Endothelial cell of umbilical vein (primary cell): Measurements from ENCODE around the gene DTWD2. TPM values are rescaled to one million over a fixed set of nuclear protein-coding genes. Genes with fewer than 3 reads are reported as not detected.

Experiments used
- BruUV-seq: library from RNA; stranded (reverse); fragments of 400-500 nt; replicated peaks from 2 replicates; lab custom pipeline; 2021; lab: Mats Ljungman, UMichigan
- CTCF ChIA-PET: fragments of 300-600, 350-600 bp; sonication (Branson Sonifier 250); formaldehyde crosslinking; loops from one replicate; lab custom pipeline; 2021; ENCODE audit warnings: antibody characterized with exemption, inconsistent platforms; lab: Charles Lee
- POLR2A ChIA-PET: fragments of 300-600, 350-600 bp; sonication (Branson Sonifier 250); formaldehyde crosslinking; loops from one replicate; lab custom pipeline; 2021; ENCODE audit warnings: antibody characterized with exemption, inconsistent platforms; lab: Charles Lee
- DNase-seq: peaks from one replicate; pipeline ENCODE4 v3.0.0-alpha.2; 2011; ENCODE audit warnings: low read depth, low spot score
- FAIRE-seq: peaks from 2 replicates; lab custom pipeline; 2011; peaks lifted over from hg19 to GRCh38; lab: Jason Lieb, UNC
- H2AFZ ChIP-seq: 2 replicates; pipeline ENCODE4 v1.6.0; 2012; ENCODE audit warnings: low read depth, low read length, control low read depth, inconsistent platforms
- H3K27ac ChIP-seq: 2 replicates; pipeline ENCODE4 v1.5.1; 2011; ENCODE audit warnings: low read depth, mild to moderate bottlenecking, control low read depth, low read length, moderate library complexity; ENCODE audit not compliant: insufficient read depth
- H3K27me3 ChIP-seq, 2 experiments: 2 replicates each; pipeline versions ENCODE4 v1.6.0 to v1.6.1; 2011; ENCODE audit warnings: low read length in 2 of 2, mixed read lengths in 1 of 2; ENCODE audit not compliant: control insufficient read depth in 2 of 2, insufficient read depth in 2 of 2
- H3K36me3 ChIP-seq, 2 experiments: 2 replicates in 1 of 2; 3 replicates in 1 of 2; pipeline ENCODE4 v1.5.1; 2011; ENCODE audit warnings: low read length in 2 of 2, mild to moderate bottlenecking in 1 of 2, moderate library complexity in 1 of 2; ENCODE audit not compliant: control insufficient read depth in 2 of 2, insufficient read depth in 2 of 2; ENCODE audit errors: extremely low read depth in 1 of 2
- H3K4me1 ChIP-seq: 3 replicates; pipeline ENCODE4 v1.5.1; 2011; ENCODE audit warnings: mild to moderate bottlenecking, low read length; ENCODE audit not compliant: control insufficient read depth, insufficient read depth; ENCODE audit errors: extremely low read depth
- H3K4me2 ChIP-seq: 2 replicates; pipeline ENCODE4 v1.6.1; 2011; ENCODE audit warnings: low read length, control low read depth, mixed read lengths; ENCODE audit not compliant: insufficient read depth
- H3K4me3 ChIP-seq, 3 experiments: fragments of 200-600 bp in 1 of 3; sonication (generic), shearing (Covaris generic) in 1 of 3; replicated peaks in 1 of 3; 2 replicates each; pipeline ENCODE4 v1.5.1; 2011 to 2016; ENCODE audit warnings: control low read depth in 3 of 3, low read length in 3 of 3, mild to moderate bottlenecking in 2 of 3, inconsistent platforms in 1 of 3, low read depth in 1 of 3, moderate library complexity in 1 of 3; ENCODE audit not compliant: insufficient read depth in 1 of 3
- H3K79me2 ChIP-seq: 2 replicates; pipeline ENCODE4 v1.6.0; 2012; ENCODE audit warnings: low read length, inconsistent platforms; ENCODE audit not compliant: control insufficient read depth, insufficient read depth
- H3K9ac ChIP-seq: replicated peaks from 2 replicates; pipeline ENCODE3; 2011; ENCODE audit warnings: low read length, control low read depth; ENCODE audit not compliant: insufficient read depth; ENCODE audit errors: extremely low read depth
- H3K9me1 ChIP-seq: replicated peaks from 3 replicates; pipeline ENCODE4 v1.6.0; 2011; ENCODE audit warnings: mild to moderate bottlenecking, low read length; ENCODE audit not compliant: control insufficient read depth, insufficient read depth; ENCODE audit errors: extremely low read depth
- H3K9me3 ChIP-seq: replicated peaks from 2 replicates; pipeline ENCODE4 v1.5.1; 2012; ENCODE audit warnings: low read length, inconsistent platforms; ENCODE audit not compliant: control insufficient read depth, insufficient read depth
- H4K20me1 ChIP-seq: replicated peaks from 2 replicates; pipeline ENCODE3; 2011; ENCODE audit warnings: mild to moderate bottlenecking, low read length; ENCODE audit not compliant: control insufficient read depth, insufficient read depth; ENCODE audit errors: extremely low read depth
- CTCF ChIP-seq, 2 donors: IDR thresholded peaks; 1 replicate in 1 of 2; 2 replicates in 1 of 2; pipeline ENCODE4 v1.5.1; 2011; ENCODE audit warnings: low read length in 2 of 2, mild to moderate bottlenecking in 2 of 2, moderate library complexity in 2 of 2, control low read depth in 1 of 2, inconsistent platforms in 1 of 2, low read depth in 1 of 2; ENCODE audit not compliant: insufficient read depth in 1 of 2; ENCODE audit errors: extremely low read depth in 1 of 2
- EZH2 ChIP-seq: IDR thresholded peaks from 2 replicates; pipeline ENCODE4 v1.6.1; 2012; ENCODE audit warnings: borderline replicate concordance, low read depth, mild to moderate bottlenecking, moderate library complexity, low read length, inconsistent platforms; ENCODE audit not compliant: severe bottlenecking
- FOS ChIP-seq: IDR thresholded peaks from 2 replicates; pipeline ENCODE4 v1.6.1; 2011; ENCODE audit warnings: mild to moderate bottlenecking, low read length, moderate library complexity, borderline replicate concordance; ENCODE audit not compliant: insufficient read depth
- GATA2 ChIP-seq: IDR thresholded peaks from 2 replicates; pipeline ENCODE4 v1.7.0; 2011; ENCODE audit warnings: low read depth, mild to moderate bottlenecking, moderate library complexity, mixed read lengths, low read length; ENCODE audit not compliant: insufficient read length, insufficient read depth
- JUN ChIP-seq: IDR thresholded peaks from 2 replicates; pipeline ENCODE4 v1.6.1; 2011; ENCODE audit warnings: borderline replicate concordance, low read depth; ENCODE audit not compliant: insufficient read length, insufficient read depth
- MAX ChIP-seq: IDR thresholded peaks from 2 replicates; pipeline ENCODE4 v1.6.1; 2011; ENCODE audit not compliant: insufficient read depth, insufficient read length
- MYC ChIP-seq: IDR thresholded peaks from one replicate; pipeline ENCODE4 v1.6.1; 2011; ENCODE audit warnings: mild to moderate bottlenecking, low read depth, low read length
- POLR2A ChIP-seq: IDR thresholded peaks from 2 replicates; pipeline ENCODE4 v1.6.1; 2012; ENCODE audit warnings: low read depth, mild to moderate bottlenecking, control low read depth, low read length
- POLR2AphosphoS5 ChIP-seq: IDR thresholded peaks from 2 replicates; pipeline ENCODE4 v1.6.1; 2012; ENCODE audit warnings: low read depth, mild to moderate bottlenecking, control low read depth, low read length, moderate library complexity; ENCODE audit not compliant: insufficient read depth
- dilution Hi-C: fragments of 300-500 bp; cut with MboI; formaldehyde crosslinking; loops from one replicate; pipeline ENCODE4 v1.15.0; 2019; ENCODE audit warnings: low sequenced_read_pairs; ENCODE audit not compliant: extremely low pct_ligation_motif_present
- intact Hi-C: fragments of 100-400 bp; cut with micrococcal nuclease; formaldehyde crosslinking; loops from one replicate; pipeline ENCODE4 v1.10.0; 2022
- polyA plus RNA-seq, 4 experiments: library from polyadenylated mRNA; depleted of rRNA in 3 of 4; stranded (reverse) in 3 of 4; unstranded in 1 of 4; fragments of >200 nt; gene quantifications; 2 replicates each; pipeline versions ENCODE4 v1.2.1 to v1.2.3, GENCODE V29; 2011 to 2012; ENCODE audit warnings: missing spikeins in 1 of 4
- total RNA-seq: library from RNA; stranded (reverse); gene quantifications from 2 replicates; pipeline ENCODE4 v1.2.3, GENCODE V29; 2021

Gene DTWD2
- total and polyA plus RNA-seq, 2 donors (not counting 3 experiments of a cell fraction or from before 2014, with no cell fraction given), result 0.99 to 1.1 TPM

- TF ChIP-seq JUN, result no peak
- no peak for TF ChIP-seq POLR2A
- TF ChIP-seq POLR2AphosphoS5, result no peak
- TF ChIP-seq CTCF (IDR thresholded peaks at IDR 0.05; ENCODE audit: extremely low read depth in 1 of 2, insufficient read depth in 1 of 2, low read depth in 1 of 2, low read length in 2 of 2), result no peak
- TF ChIP-seq MYC, result no peak
- no peak for TF ChIP-seq FOS
- TF ChIP-seq EZH2, result no peak
- no peak for TF ChIP-seq MAX
- no peak for TF ChIP-seq GATA2
- Histone ChIP-seq H3K79me2 (no peaks in the 10 kb centered on the region), H4K20me1 (no peaks in the 10 kb centered on the region), H3K9ac (no peak overlapping the region), H3K9me1 (no peaks in the 10 kb centered on the region), H3K4me2 (no peak overlapping the region), H2AFZ (no peak overlapping the region), H3K9me3 (no peaks in the 10 kb centered on the region), H3K27ac (no peak overlapping the region), H3K27me3 (no peaks in the 10 kb centered on the region), H3K4me1 (no peaks in the 10 kb centered on the region), H3K36me3 (no peaks in the 10 kb centered on the region), H3K4me3 (no peak overlapping the region)
- dilution Hi-C loops, result no loop called here
- FAIRE-seq (no peak), DNase-seq (no peak)
- intact Hi-C loops, result no loop called here
- POLR2A ChIA-PET, result no interaction called here
- BruUV-seq, result no TSS peak
- CTCF ChIA-PET, result no interaction called here
Observed at GRCh38 chr5:118891252-118891651, 97.1 kb downstream of the DTWD2 start.
